H1 (cell line): ENCODE measurements around the gene CNOT8. TPM values are rescaled to one million over a fixed set of nuclear protein-coding genes. Genes with fewer than 3 reads are reported as not detected.

Experiments used
- CTCF ChIA-PET: fragments of 300-600 bp; sonication (Branson Sonifier 250); formaldehyde crosslinking; loops from one replicate; lab custom pipeline; 2021; ENCODE audit not compliant: partially characterized antibody; lab: Charles Lee
- POLR2A ChIA-PET: fragments of 300-600 bp; sonication (Branson Sonifier 250); formaldehyde crosslinking; loops from one replicate; lab custom pipeline; 2021; ENCODE audit warnings: inconsistent platforms; ENCODE audit not compliant: partially characterized antibody; lab: Charles Lee
- DNase-seq, 2 experiments: peaks; one replicate each; pipeline versions ENCODE4 v3.0.0 to v3.0.0-alpha.2; 2010 to 2022; ENCODE audit warnings: low spot score in 2 of 2, low read depth in 1 of 2, mixed read lengths in 1 of 2
- FAIRE-seq: peaks from 2 replicates; lab custom pipeline; 2011; peaks lifted over from hg19 to GRCh38; lab: Jason Lieb, UNC
- H2AFZ ChIP-seq: 2 replicates; pipeline ENCODE4 v1.8.1; 2012; ENCODE audit warnings: low read length, inconsistent platforms
- H2AK5ac ChIP-seq: 2 replicates; pipeline ENCODE4 v1.6.1; 2013; ENCODE audit warnings: low read depth, low read length
- H2BK120ac ChIP-seq: replicated peaks from 2 replicates; pipeline ENCODE3; 2013; ENCODE audit warnings: low read depth, low read length, inconsistent platforms
- H2BK12ac ChIP-seq: 2 replicates; pipeline ENCODE4 v1.6.1; 2013; ENCODE audit warnings: low read depth, low read length
- H2BK15ac ChIP-seq: 2 replicates; pipeline ENCODE4 v1.6.1; 2013; ENCODE audit warnings: low read length
- H2BK20ac ChIP-seq: 2 replicates; pipeline ENCODE4 v1.6.1; 2013; ENCODE audit warnings: low read length
- H2BK5ac ChIP-seq: 2 replicates; pipeline ENCODE4 v1.6.1; 2013; ENCODE audit warnings: low read depth, low read length
- H3K14ac ChIP-seq: 2 replicates; pipeline ENCODE4 v1.6.1; 2013; ENCODE audit warnings: inconsistent platforms; ENCODE audit not compliant: insufficient read length
- H3K18ac ChIP-seq: 2 replicates; pipeline ENCODE4 v1.6.1; 2013; ENCODE audit warnings: low read length; ENCODE audit errors: extremely low read depth
- H3K23ac ChIP-seq: 2 replicates; pipeline ENCODE4 v1.6.1; 2013; ENCODE audit warnings: inconsistent platforms; ENCODE audit not compliant: insufficient read length
- H3K23me2 ChIP-seq: 2 replicates; pipeline ENCODE4 v1.6.1; 2013; ENCODE audit warnings: low read depth, low read length
- H3K27ac ChIP-seq: 2 replicates; pipeline ENCODE4 v1.6.1; 2011; ENCODE audit warnings: low read depth, low read length, inconsistent platforms
- H3K27me3 ChIP-seq, 4 experiments: replicated peaks in 1 of 4; 1 replicate in 1 of 4; 2 replicates in 3 of 4; pipeline versions ENCODE4 v1.6.1 to v1.8.1; 2011 to 2013; ENCODE audit warnings: low read length in 3 of 4, mild to moderate bottlenecking in 3 of 4, inconsistent platforms in 2 of 4, mixed read lengths in 2 of 4, moderate library complexity in 1 of 4; ENCODE audit not compliant: control insufficient read depth in 3 of 4, insufficient read depth in 3 of 4; ENCODE audit errors: extremely low read depth in 1 of 4
- H3K36me3 ChIP-seq, 4 experiments: 2 replicates each; pipeline versions ENCODE4 v1.6.1 to v1.8.1; 2011 to 2013; ENCODE audit warnings: mild to moderate bottlenecking in 4 of 4, low read length in 3 of 4, moderate library complexity in 2 of 4, control low read depth in 1 of 4, inconsistent platforms in 1 of 4; ENCODE audit not compliant: insufficient read depth in 4 of 4, control insufficient read depth in 2 of 4
- H3K4ac ChIP-seq: replicated peaks from 2 replicates; pipeline ENCODE3; 2013; ENCODE audit warnings: low read length, low read depth, mixed read lengths, inconsistent platforms; ENCODE audit not compliant: insufficient read length
- H3K4me1 ChIP-seq, 4 experiments: replicated peaks in 1 of 4; 1 replicate in 1 of 4; 2 replicates in 3 of 4; pipeline versions ENCODE4 v1.6.1 to v1.8.1; 2011 to 2013; ENCODE audit warnings: low read length in 3 of 4, inconsistent platforms in 2 of 4, mixed read lengths in 1 of 4; ENCODE audit not compliant: insufficient read depth in 4 of 4, control insufficient read depth in 3 of 4
- H3K4me2 ChIP-seq, 2 experiments: 2 replicates each; pipeline versions ENCODE4 v1.6.1 to v1.8.1; 2011 to 2013; ENCODE audit warnings: low read depth in 2 of 2, low read length in 2 of 2, control low read depth in 1 of 2, inconsistent platforms in 1 of 2, mild to moderate bottlenecking in 1 of 2; ENCODE audit not compliant: insufficient read depth in 1 of 2
- H3K4me3 ChIP-seq, 4 experiments: fragments of 200-600, 300-600 bp in 1 of 4; sonication (generic), shearing (Covaris generic), sonication (Bioruptor Twin) in 1 of 4; 2 replicates each; pipeline versions ENCODE4 v1.5.1 to v1.8.1; 2011 to 2016; ENCODE audit warnings: low read length in 4 of 4, low read depth in 3 of 4, control low read depth in 2 of 4, inconsistent platforms in 2 of 4, mild to moderate bottlenecking in 2 of 4, mixed read lengths in 1 of 4, moderate library complexity in 1 of 4; ENCODE audit not compliant: insufficient read depth in 2 of 4; ENCODE audit errors: extremely low read depth in 1 of 4
- H3K56ac ChIP-seq: replicated peaks from 2 replicates; pipeline ENCODE3; 2013; ENCODE audit warnings: low read depth, mild to moderate bottlenecking, mixed read lengths, low read length, inconsistent platforms; ENCODE audit not compliant: insufficient read length
- H3K79me1 ChIP-seq: 2 replicates; pipeline ENCODE4 v1.6.1; 2013; ENCODE audit warnings: low read depth, low read length, control low read depth
- H3K79me2 ChIP-seq, 2 experiments: 2 replicates each; pipeline versions ENCODE4 v1.6.1 to v1.8.1; 2012 to 2013; ENCODE audit warnings: low read length in 2 of 2, mild to moderate bottlenecking in 2 of 2, inconsistent platforms in 1 of 2; ENCODE audit not compliant: insufficient read depth in 2 of 2, control insufficient read depth in 1 of 2
- H3K9ac ChIP-seq, 4 experiments: replicated peaks in 1 of 4; 1 replicate in 1 of 4; 2 replicates in 3 of 4; pipeline versions ENCODE4 v1.6.1 to v1.8.1; 2011 to 2013; ENCODE audit warnings: low read depth in 3 of 4, low read length in 3 of 4, control low read depth in 2 of 4, mild to moderate bottlenecking in 2 of 4, moderate library complexity in 2 of 4, inconsistent platforms in 1 of 4; ENCODE audit errors: extremely low read depth in 1 of 4
- H3K9me3 ChIP-seq, 2 experiments: 2 replicates each; pipeline versions ENCODE4 v1.6.1 to v1.8.1; 2012 to 2013; ENCODE audit warnings: mild to moderate bottlenecking in 2 of 2, moderate library complexity in 2 of 2, control low read depth in 1 of 2, inconsistent platforms in 1 of 2, low read depth in 1 of 2, low read length in 1 of 2, mixed read lengths in 1 of 2; ENCODE audit not compliant: insufficient read depth in 2 of 2
- H4K20me1 ChIP-seq, 2 experiments: replicated peaks in 1 of 2; 2 replicates each; pipeline versions ENCODE3 to v1.8.1; 2011 to 2013; ENCODE audit warnings: inconsistent platforms in 2 of 2, low read length in 2 of 2, mild to moderate bottlenecking in 1 of 2; ENCODE audit not compliant: insufficient read depth in 2 of 2, control insufficient read depth in 1 of 2
- H4K5ac ChIP-seq: 2 replicates; pipeline ENCODE4 v1.6.1; 2013; ENCODE audit warnings: low read length, low read depth, mixed read lengths, inconsistent platforms; ENCODE audit not compliant: insufficient read length
- H4K8ac ChIP-seq: 2 replicates; pipeline ENCODE4 v1.8.0; 2013; ENCODE audit warnings: mild to moderate bottlenecking, moderate library complexity, low read length, inconsistent platforms; ENCODE audit not compliant: insufficient read depth; ENCODE audit errors: extremely low read depth
- H4K91ac ChIP-seq: replicated peaks from 2 replicates; pipeline ENCODE3; 2013; ENCODE audit warnings: low read length, mixed read lengths, inconsistent platforms; ENCODE audit not compliant: insufficient read length
- ASH2L ChIP-seq: fragments of 200-600, 300-600 bp; sonication (generic); IDR thresholded peaks from one replicate; pipeline ENCODE4 v1.7.1; 2017; ENCODE audit warnings: low read length
- BACH1 ChIP-seq: IDR thresholded peaks from 2 replicates; pipeline ENCODE4 v1.6.1; 2012; ENCODE audit warnings: low read length, improper control_type of control experiment
- CBX5 ChIP-seq: fragments of 300-800, 300-1000 bp; sonication (generic); IDR thresholded peaks from 2 replicates; pipeline ENCODE4 v1.7.1; 2016; ENCODE audit warnings: antibody characterized with exemption, low read length, low read depth
- EP300 ChIP-seq, 2 experiments: IDR thresholded peaks; 1 replicate in 1 of 2; 2 replicates in 1 of 2; pipeline ENCODE4 v1.6.1; 2011 to 2012; ENCODE audit warnings: low read depth in 2 of 2, low read length in 2 of 2, mild to moderate bottlenecking in 2 of 2, borderline replicate concordance in 1 of 2, inconsistent platforms in 1 of 2, moderate library complexity in 1 of 2
- HDAC2 ChIP-seq, 2 experiments: fragments of 300-600 bp in 1 of 2; sonication (generic) in 1 of 2; IDR thresholded peaks; 2 replicates each; pipeline ENCODE4 v1.6.1; 2011 to 2012; ENCODE audit warnings: low read depth in 2 of 2, low read length in 2 of 2, mild to moderate bottlenecking in 2 of 2, moderate library complexity in 2 of 2, borderline replicate concordance in 1 of 2, inconsistent platforms in 1 of 2
- JUND ChIP-seq: IDR thresholded peaks from 2 replicates; pipeline ENCODE4 v1.6.1; 2011; ENCODE audit warnings: mild to moderate bottlenecking, improper control_type of control experiment, low read length
- SIRT6 ChIP-seq: IDR thresholded peaks from one replicate; pipeline ENCODE4 v1.7.1; 2012; ENCODE audit warnings: low read length, inconsistent platforms
- SUZ12 ChIP-seq: fragments of 200-600 bp; sonication (generic); IDR thresholded peaks from 2 replicates; pipeline ENCODE4 v1.6.1; 2012; ENCODE audit warnings: mild to moderate bottlenecking, inconsistent platforms, low read length, moderate library complexity, mixed read lengths
- TAF1 ChIP-seq: IDR thresholded peaks from 2 replicates; pipeline ENCODE4 v1.6.1; 2011; ENCODE audit warnings: mild to moderate bottlenecking, low read depth, low read length
- WGBS, 2 experiments: shearing (Covaris generic) in 1 of 2; methylation state at CpG; one replicate each; pipeline versions ENCODE4 v1.1.6 to v1.1.7; 2013 to 2015; ENCODE audit warnings: low lambda C conversion rate in 2 of 2, mixed read lengths in 2 of 2, inconsistent platforms in 1 of 2, low coverage in 1 of 2, missing lambda C conversion rate in 1 of 2; ENCODE audit not compliant: insufficient replicate concordance in 2 of 2, insufficient coverage in 1 of 2, insufficient read length in 1 of 2; ENCODE audit errors: extremely low coverage in 1 of 2, missing lambda C conversion rate in 1 of 2; 5-methylcytosine and 5-hydroxymethylcytosine counted together
- polyA plus RNA-seq, 7 experiments: library from polyadenylated mRNA; depleted of rRNA in 3 of 7; stranded (reverse) in 5 of 7; unstranded in 2 of 7; fragments of >200 nt in 5 of 7; fragments of 200-250 nt in 2 of 7; gene quantifications; 1 replicate in 5 of 7; 2 replicates in 1 of 7; 4 replicates in 1 of 7; pipeline versions ENCODE4 v1.2.1 to v1.2.3, GENCODE V29; 2011 to 2013; ENCODE audit warnings: missing spikeins in 2 of 7, mixed read lengths in 2 of 7
- total RNA-seq: library from RNA; stranded (reverse); fragmentation: NEBNext Ultra II Directional; extraction: Animal tissue kit (Norgen Biotek cat#: 25700); gene quantifications from 2 replicates; pipeline ENCODE4 v1.2.1, GENCODE V29; 2021

CNOT8 gene
- total and polyA plus RNA-seq, 2 of the 8 experiments (the other 6 are each of a cell fraction or from before 2014, with no cell fraction given), result 36.4 to 62.9 TPM

DNA sequence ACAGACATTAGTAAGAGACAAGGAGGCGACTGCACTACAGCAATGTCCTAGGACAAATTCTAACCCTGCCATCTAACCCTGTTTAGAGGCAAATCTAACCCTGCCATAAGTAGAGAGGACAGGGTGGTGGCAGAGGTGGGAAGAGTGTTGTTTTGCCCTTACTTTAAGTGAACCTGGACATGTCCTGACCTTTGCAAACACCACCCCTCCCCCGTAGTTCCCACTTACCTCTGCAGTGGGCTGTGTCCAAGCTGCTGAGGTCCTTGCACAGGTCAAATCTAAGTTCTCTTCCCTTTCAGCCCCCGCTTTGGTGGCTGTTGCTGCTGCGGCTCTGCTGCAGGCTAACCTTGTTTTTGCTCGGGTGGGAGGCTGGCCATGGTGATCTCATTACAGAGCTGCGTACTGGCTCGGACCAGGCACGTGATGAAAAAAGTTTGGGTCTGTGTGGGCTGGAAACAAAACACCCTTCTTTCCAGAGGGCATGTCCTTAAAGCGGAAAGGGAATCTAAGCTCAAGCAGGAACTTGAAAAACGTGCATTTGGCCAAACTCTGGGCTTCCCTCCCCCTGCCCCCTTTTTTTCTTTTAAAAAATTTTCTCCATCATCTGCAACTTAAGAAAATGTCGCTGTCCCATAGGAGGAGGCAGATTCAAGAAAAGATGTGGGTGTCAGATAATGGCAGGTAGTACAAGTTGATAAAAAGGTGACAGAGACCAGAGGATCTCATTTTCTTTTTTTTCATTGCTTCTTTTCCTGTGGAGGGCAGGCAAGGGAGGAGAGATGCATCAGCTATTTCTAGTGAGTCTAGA lies 8.0 kb upstream of the CNOT8 start, which contains the start of gene FAXDC2:
Gene FAXDC2 (minus strand): TSS at position 349 of the 808 bp plus-strand sequence. CDS start 12,425 bp downstream, outside the sequence.
- Histone ChIP-seq H3K79me1 (no peaks in the 10 kb centered on the region), H3K23me2 (no peaks in the 10 kb centered on the region), H3K4me3 (peak within 1 kb of the TSS; percentile 26 to 62 (median 55)), H3K9ac (peak within 1 kb of the TSS in 3 of 4 experiments; percentile 52 to 73 (median 68); a peak in 6 of 7 replicates), H2BK120ac (peak within 1 kb of the TSS; percentile 72), H3K27ac (peak within 1 kb of the TSS; percentile 76), H3K4ac (no peak within 1 kb of the TSS), H2AK5ac (no peak within 1 kb of the TSS), H3K27me3 (no peaks in the 10 kb centered on the region), H3K4me2 (peak within 1 kb of the TSS; percentile 52 to 90), H4K5ac (peak within 1 kb of the TSS; percentile 51), H3K14ac (no peak within 1 kb of the TSS), H4K8ac (peak within 1 kb of the TSS; percentile 41; the same call in 1 of the 2 replicates), H2BK20ac (no peak within 1 kb of the TSS), H3K23ac (no peak within 1 kb of the TSS), H3K79me2 (no peaks in the 10 kb centered on the region), H3K36me3 (no peaks in the 10 kb centered on the region; a peak in 1 of 8 replicates), H2BK5ac (peak within 1 kb of the TSS; percentile 39; the same call in 1 of the 2 replicates), H3K9me3 (no peaks in the 10 kb centered on the region), H2BK12ac (peak within 1 kb of the TSS; percentile 71; the same call in 1 of the 2 replicates), H3K4me1 (peaks cover 0 to 7% (median 4%) of the 10 kb centered on the region in 4 experiments; a peak in 5 of 7 replicates), H2BK15ac (peak within 1 kb of the TSS; percentile 67; the same call in 1 of the 2 replicates), H3K18ac (peak within 1 kb of the TSS; percentile 81; the same call in 1 of the 2 replicates), H4K91ac (peak within 1 kb of the TSS; percentile 83), H4K20me1 (no peaks in the 10 kb centered on the region), H3K56ac (no peak within 1 kb of the TSS), H2AFZ (peak within 1 kb of the TSS; percentile 92)
- DNase-seq (peak in 1 of 2 experiments; percentile 68), FAIRE-seq (peak; percentile 58)
- POLR2A ChIA-PET, result interaction anchor here (0.7 to 1.5 kb wide), 7 partner anchors 8 to 845 kb away, joined by 3 to 5 read pairs (median 3); partner anchors contain the start of gene CNOT8
- 10% methylated on average over 11 of the region's 11 CpGs; no CpG with 5 or more reads in 1 of the 2 experiments for WGBS, 2 experiments
- CTCF ChIA-PET, result interaction anchor here (0.5 to 2.5 kb wide), 8 partner anchors 10 to 172 kb away, joined by 3 to 7 read pairs (median 3); no protein-coding TSS in a partner anchor
- TF ChIP-seq BACH1, result no peak
- peak; percentile 53; the same call in 1 of the 2 replicates for TF ChIP-seq TAF1
- peak; percentile 58; the same call in 1 of the 2 replicates for TF ChIP-seq JUND
- TF ChIP-seq CBX5, result no peak
- TF ChIP-seq SUZ12, result no peak
- TF ChIP-seq HDAC2 (IDR thresholded peaks at IDR 0.05; ENCODE audit: borderline replicate concordance in 1 of 2, low read depth in 2 of 2, low read length in 2 of 2), result no peak
- peak; percentile 42 for TF ChIP-seq ASH2L
- TF ChIP-seq EP300 (IDR thresholded peaks at IDR 0.05; ENCODE audit: borderline replicate concordance in 1 of 2, low read depth in 2 of 2, low read length in 2 of 2), result no peak
- no peak for TF ChIP-seq SIRT6
